IMR-90 (cell line): ENCODE measurements around the gene KLHL12. TPM values are rescaled to one million over a fixed set of nuclear protein-coding genes. Genes with fewer than 3 reads are reported as not detected.

Experiments used
- polyA plus RNA-seq, 3 experiments: library from polyadenylated mRNA; depleted of rRNA; stranded (reverse); fragments of >200 nt; gene quantifications; 2 replicates each; pipeline ENCODE4 v1.2.3, GENCODE V29; 2012; ENCODE audit warnings: low replicate concordance in 1 of 3
- total RNA-seq: library from RNA; depleted of rRNA; stranded (reverse); fragments of >200 nt; gene quantifications from 2 replicates; pipeline ENCODE4 v1.2.3, GENCODE V29; 2012
- TF ChIP-seq, protein P1 (sequence below): conservative IDR thresholded peaks from 2 replicates; pipeline ENCODE4 v1.5.1; 2012; ENCODE audit warnings: mild to moderate bottlenecking, low read depth, low read length, improper control_type of control experiment

The KLHL12 gene
- total and polyA plus RNA-seq, 2 of the 4 experiments (the other 2 are of a cell fraction), result 17.2 to 38.4 TPM

- TF ChIP-seq, protein P1, sequence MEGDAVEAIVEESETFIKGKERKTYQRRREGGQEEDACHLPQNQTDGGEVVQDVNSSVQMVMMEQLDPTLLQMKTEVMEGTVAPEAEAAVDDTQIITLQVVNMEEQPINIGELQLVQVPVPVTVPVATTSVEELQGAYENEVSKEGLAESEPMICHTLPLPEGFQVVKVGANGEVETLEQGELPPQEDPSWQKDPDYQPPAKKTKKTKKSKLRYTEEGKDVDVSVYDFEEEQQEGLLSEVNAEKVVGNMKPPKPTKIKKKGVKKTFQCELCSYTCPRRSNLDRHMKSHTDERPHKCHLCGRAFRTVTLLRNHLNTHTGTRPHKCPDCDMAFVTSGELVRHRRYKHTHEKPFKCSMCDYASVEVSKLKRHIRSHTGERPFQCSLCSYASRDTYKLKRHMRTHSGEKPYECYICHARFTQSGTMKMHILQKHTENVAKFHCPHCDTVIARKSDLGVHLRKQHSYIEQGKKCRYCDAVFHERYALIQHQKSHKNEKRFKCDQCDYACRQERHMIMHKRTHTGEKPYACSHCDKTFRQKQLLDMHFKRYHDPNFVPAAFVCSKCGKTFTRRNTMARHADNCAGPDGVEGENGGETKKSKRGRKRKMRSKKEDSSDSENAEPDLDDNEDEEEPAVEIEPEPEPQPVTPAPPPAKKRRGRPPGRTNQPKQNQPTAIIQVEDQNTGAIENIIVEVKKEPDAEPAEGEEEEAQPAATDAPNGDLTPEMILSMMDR, result no peak
Observed at GRCh38 chr1:202967684-202968281, 40.7 kb upstream of the KLHL12 start (continued).
